GM23338 (cell line): Measurements from ENCODE around the gene ZFR2. TPM values are rescaled to one million over a fixed set of nuclear protein-coding genes. Genes with fewer than 3 reads are reported as not detected.

Experiments
- ATAC-seq: fragments of 200-7000 bp; cut with Tn5 transposase; 3 replicates; pipeline ENCODE4 v1.9.1; 2020
- DNase-seq: peaks from one replicate; pipeline ENCODE4 v3.0.0-alpha.2; 2015; ENCODE audit warnings: low spot score
- H2AFZ ChIP-seq: fragments of 200-600 bp; sonication (generic); 2 replicates; pipeline ENCODE4 v1.8.0; 2016; ENCODE audit warnings: antibody characterized with exemption, mild to moderate bottlenecking, moderate library complexity
- H3F3A ChIP-seq: fragments of 200-600 bp; sonication (generic); replicated peaks from 2 replicates; pipeline ENCODE4 v1.8.0; 2017; ENCODE audit warnings: antibody characterized with exemption, mixed run types, low read depth
- H3K27ac ChIP-seq: fragments of 200-600 bp; sonication (generic); 2 replicates; pipeline ENCODE4 v1.6.1; 2016; ENCODE audit warnings: low read depth
- H3K27me3 ChIP-seq: fragments of 200-600 bp; sonication (generic); 2 replicates; pipeline ENCODE4 v1.8.0; 2016; ENCODE audit warnings: mild to moderate bottlenecking, mixed run types, moderate library complexity; ENCODE audit not compliant: insufficient read depth
- H3K36me3 ChIP-seq: fragments of 200-600 bp; sonication (generic); 2 replicates; pipeline ENCODE4 v1.8.0; 2016; ENCODE audit warnings: mild to moderate bottlenecking; ENCODE audit not compliant: insufficient read depth
- H3K4me1 ChIP-seq: fragments of 200-600 bp; sonication (generic); 2 replicates; pipeline ENCODE4 v1.8.0; 2016; ENCODE audit warnings: mild to moderate bottlenecking, moderate library complexity; ENCODE audit not compliant: insufficient read depth
- H3K4me2 ChIP-seq: fragments of 200-600 bp; sonication (generic); 2 replicates; pipeline ENCODE4 v1.7.1; 2017; ENCODE audit warnings: mixed run types
- H3K4me3 ChIP-seq: fragments of 200-600 bp; sonication (generic); 2 replicates; pipeline ENCODE4 v1.6.1; 2016; ENCODE audit warnings: mixed run types
- H3K79me2 ChIP-seq: fragments of 200-600 bp; sonication (generic); replicated peaks from 2 replicates; pipeline ENCODE4 v1.8.0; 2017; ENCODE audit warnings: mild to moderate bottlenecking; ENCODE audit not compliant: insufficient read depth
- H3K9me2 ChIP-seq: fragments of 200-600 bp; sonication (generic); 2 replicates; pipeline ENCODE4 v1.8.0; 2017; ENCODE audit not compliant: insufficient read depth
- H4K20me1 ChIP-seq: fragments of 200-600 bp; sonication (generic); replicated peaks from 2 replicates; pipeline ENCODE4 v1.8.0; 2017; ENCODE audit warnings: mild to moderate bottlenecking; ENCODE audit not compliant: insufficient read depth
- H3K27ac Mint-ChIP-seq: 2 replicates; pipeline ENCODE4 v1.8.0; 2020; ENCODE audit warnings: inconsistent platforms, mild to moderate bottlenecking, moderate library complexity, mixed read lengths
- H3K27me3 Mint-ChIP-seq: 3 replicates; pipeline ENCODE4 v1.8.0; 2022; ENCODE audit warnings: low read depth, mild to moderate bottlenecking, moderate library complexity, mixed read lengths, inconsistent platforms; ENCODE audit not compliant: insufficient read depth, poor library complexity
- H3K36me3 Mint-ChIP-seq: 3 replicates; pipeline ENCODE4 v1.8.0; 2021; ENCODE audit warnings: low read depth, mild to moderate bottlenecking, inconsistent platforms, moderate library complexity, mixed read lengths
- H3K4me1 Mint-ChIP-seq: 3 replicates; pipeline ENCODE4 v1.8.0; 2020; ENCODE audit warnings: mild to moderate bottlenecking, inconsistent platforms, mixed read lengths
- H3K4me3 Mint-ChIP-seq: 3 replicates; pipeline ENCODE4 v1.8.0; 2021; ENCODE audit warnings: moderate library complexity, mild to moderate bottlenecking, inconsistent platforms, mixed read lengths
- H3K9me3 Mint-ChIP-seq: 3 replicates; pipeline ENCODE4 v1.8.0; 2020; ENCODE audit warnings: moderate library complexity, mild to moderate bottlenecking, inconsistent platforms, mixed read lengths
- CTCF ChIP-seq, 2 experiments: fragments of 200-600 bp in 1 of 2; sonication (generic) in 1 of 2; conservative IDR thresholded peaks; 2 replicates each; pipeline versions ENCODE4 v1.5.1 to v1.6.1; 2016 to 2017; ENCODE audit warnings: antibody characterized with exemption in 2 of 2, low read depth in 2 of 2, mild to moderate bottlenecking in 2 of 2, moderate library complexity in 1 of 2
- ETS1 ChIP-seq: IDR thresholded peaks from 2 replicates; pipeline ENCODE4 v1.6.1; 2016; ENCODE audit warnings: antibody characterized with exemption
- EZH2 ChIP-seq: fragments of 200-600 bp; sonication (generic); IDR thresholded peaks from one replicate; pipeline ENCODE4 v1.8.0; 2017; ENCODE audit warnings: antibody characterized with exemption, mild to moderate bottlenecking, low read depth; ENCODE audit not compliant: unreplicated experiment
- EZH2phosphoT487 ChIP-seq: fragments of 200-600 bp; sonication (generic); IDR thresholded peaks from one replicate; pipeline ENCODE4 v1.8.1; 2018; ENCODE audit warnings: antibody characterized with exemption; ENCODE audit not compliant: unreplicated experiment
- JUNB ChIP-seq: IDR thresholded peaks from one replicate; pipeline ENCODE4 v1.6.1; 2016; ENCODE audit warnings: antibody characterized with exemption; ENCODE audit not compliant: unreplicated experiment
- NANOG ChIP-seq: IDR thresholded peaks from 2 replicates; pipeline ENCODE4 v1.6.1; 2016; ENCODE audit warnings: antibody characterized with exemption, borderline replicate concordance
- REST ChIP-seq: IDR thresholded peaks from one replicate; pipeline ENCODE4 v1.6.1; 2018; ENCODE audit warnings: antibody characterized with exemption; ENCODE audit not compliant: unreplicated experiment
- STAT1 ChIP-seq: IDR thresholded peaks from one replicate; pipeline ENCODE4 v1.6.1; 2016; ENCODE audit warnings: antibody characterized with exemption; ENCODE audit not compliant: unreplicated experiment
- ZNF114 ChIP-seq: fragments of 250-450 bp; sonication (Bioruptor Pico); IDR thresholded peaks from 2 replicates; pipeline ENCODE4 v1.5.0; 2020; ENCODE audit warnings: mild to moderate bottlenecking, moderate library complexity
- ZNF331 ChIP-seq: fragments of 250-450 bp; sonication (Bioruptor Pico); IDR thresholded peaks from 2 replicates; pipeline ENCODE4 v1.5.0; 2020; ENCODE audit warnings: low read depth, mild to moderate bottlenecking, moderate library complexity
- polyA plus RNA-seq: library from polyadenylated mRNA; unstranded; fragments of >200 nt; fragmentation: Nextera tagmentation; extraction: Ambion mirVana; gene quantifications from 2 replicates; pipeline ENCODE4 v1.2.1, GENCODE V29; 2016
- total RNA-seq: library from RNA; depleted of rRNA; stranded (reverse); fragments of >200 nt; shearing (Covaris generic); gene quantifications from 2 replicates; pipeline ENCODE4 v1.2.3, GENCODE V29; 2014

The ZFR2 gene
- total and polyA plus RNA-seq, 2 experiments from 2014 or later, result 15.8 to 31.3 TPM

GRCh38 chr19:3801412-3802096, 67.3 kb downstream of the ZFR2 start:
- Mint-ChIP-seq H3K4me3 (peak overlapping the region; percentile 64), H3K36me3 (no peaks in the 10 kb centered on the region; the same call in 2 of the 3 replicates), H3K27ac (no peak overlapping the region), H3K27me3 (peaks cover 26% of the 10 kb centered on the region), H3K4me1 (no peaks in the 10 kb centered on the region; the same call in 2 of the 3 replicates), H3K9me3 (peaks cover 11% of the 10 kb centered on the region)
- Histone ChIP-seq H3K27me3 (peaks cover 14% of the 10 kb centered on the region; the same call in 1 of the 2 replicates), H3K36me3 (no peaks in the 10 kb centered on the region), H3K27ac (no peak overlapping the region), H3K9me2 (no peaks in the 10 kb centered on the region), H3K4me2 (peak overlapping the region; percentile 90), H3K4me3 (peak overlapping the region; percentile 69), H3K79me2 (no peaks in the 10 kb centered on the region), H2AFZ (peak overlapping the region; percentile 95), H4K20me1 (no peaks in the 10 kb centered on the region), H3F3A (peaks cover 9% of the 10 kb centered on the region; the same call in 1 of the 2 replicates), H3K4me1 (no peaks in the 10 kb centered on the region; the same call in 1 of the 2 replicates)
- ATAC-seq (peak; percentile 88), DNase-seq (peak; percentile 90)
- TF ChIP-seq CTCF (conservative IDR thresholded peaks at IDR 0.05; ENCODE audit: low read depth in 2 of 2) (peak; percentile 22 to 52; a peak in 2 of 4 replicates), ZNF114 (CRISPR knock-in tag) (no peak)

- peaks cover 26% of the 10 kb centered on the region for H3K27me3 Mint-ChIP-seq
- TF ChIP-seq NANOG (no peak), ZNF114 (CRISPR knock-in tag) (no peak), STAT1 (no peak), ZNF331 (CRISPR knock-in tag) (no peak), EZH2phosphoT487 (no peak), CTCF (conservative IDR thresholded peaks at IDR 0.05; ENCODE audit: low read depth in 2 of 2) (no peak), JUNB (no peak), REST (no peak), ETS1 (no peak), EZH2 (no peak)
Measured at GRCh38 chr19:3800996-3801395, 67.8 kb downstream of the ZFR2 start.

More at GRCh38 chr19:3800996-3801395, 67.8 kb downstream of the ZFR2 start:
- H3K4me3 ChIP-seq, result peak overlapping the region; percentile 69
- peaks cover 14% of the 10 kb centered on the region; the same call in 1 of the 2 replicates for H3K27me3 ChIP-seq
- peak overlapping the region; percentile 90 for H3K4me2 ChIP-seq
- Mint-ChIP-seq H3K4me3 (peak overlapping the region; percentile 64), H3K36me3 (no peaks in the 10 kb centered on the region; the same call in 2 of the 3 replicates), H3K4me1 (no peaks in the 10 kb centered on the region; the same call in 2 of the 3 replicates), H3K9me3 (peaks cover 15% of the 10 kb centered on the region), H3K27ac (no peak overlapping the region)
- no peaks in the 10 kb centered on the region for H3K9me2 ChIP-seq
- ATAC-seq (no peak), DNase-seq (no peak)
- no peak overlapping the region for H3K27ac ChIP-seq
- H4K20me1 ChIP-seq, result no peaks in the 10 kb centered on the region
- peak overlapping the region; percentile 95 for H2AFZ ChIP-seq
- H3K79me2 ChIP-seq, result no peaks in the 10 kb centered on the region
- peaks cover 9% of the 10 kb centered on the region; the same call in 1 of the 2 replicates for H3F3A ChIP-seq
- no peaks in the 10 kb centered on the region for H3K36me3 ChIP-seq
- no peaks in the 10 kb centered on the region; the same call in 1 of the 2 replicates for H3K4me1 ChIP-seq
